Stimulated activated CD8-positive, alpha-beta memory T cell treated with anti-CD3 and anti-CD28 coated beads, Interleukin-15, amount 100 ng/mL, for 24 hours (primary cell): ENCODE results near the gene GBX1.
A peak's percentile ranks its signal among the peaks of the same experiment; 100 is the strongest.

Experiments
- DNase-seq: peaks from one replicate; pipeline ENCODE4 v3.0.0-alpha.2; 2020; ENCODE audit warnings: low read depth

GBX1 gene

GRCh38 chr7:151126491-151127137 lies 40.9 kb downstream of the GBX1 start:
- DNase-seq: no peak

- no peak for DNase-seq
Observed at GRCh38 chr7:151125846-151126481, 41.5 kb downstream of the GBX1 start.

GRCh38 chr7:151125470-151125845 lies 42.0 kb downstream of the GBX1 start:
- DNase-seq: no peak

- no peak for DNase-seq
Observed at GRCh38 chr7:151124899-151125399, 42.5 kb downstream of the GBX1 start.

GRCh38 chr7:151124481-151124880 lies 43.0 kb downstream of the GBX1 start:
- DNase-seq: no peak

- peak; percentile 67 for DNase-seq
Observed at GRCh38 chr7:151123822-151124464, 43.6 kb downstream of the GBX1 start.

- no peak for DNase-seq
Observed at GRCh38 chr7:151123158-151123821, 44.2 kb downstream of the GBX1 start.

- DNase-seq: no peak
Observed at GRCh38 chr7:151122796-151123157, 44.7 kb downstream of the GBX1 start.

GRCh38 chr7:151122276-151122675 lies 45.2 kb downstream of the GBX1 start:
- DNase-seq: no peak

GRCh38 chr7:151121380-151122170 lies 45.9 kb downstream of the GBX1 start:
- DNase-seq: no peak

- DNase-seq: no peak
Observed at GRCh38 chr7:151120896-151121295, 46.6 kb downstream of the GBX1 start.

GRCh38 chr7:151119902-151120301 lies 47.6 kb downstream of the GBX1 start:
- DNase-seq: no peak

GRCh38 chr7:151119055-151119415 lies 48.5 kb downstream of the GBX1 start:
- DNase-seq: no peak

GRCh38 chr7:151118108-151119054 lies 49.1 kb downstream of the GBX1 start:
- DNase-seq: no peak

- DNase-seq: no peak
Observed at GRCh38 chr7:151117565-151117964, 49.9 kb downstream of the GBX1 start.

GRCh38 chr7:151116603-151117440 lies 50.7 kb downstream of the GBX1 start:
- DNase-seq: no peak

- no peak for DNase-seq
Observed at GRCh38 chr7:151115836-151116418, 51.6 kb downstream of the GBX1 start.

GRCh38 chr7:151115121-151115835 lies 52.2 kb downstream of the GBX1 start:
- peak; percentile 13 for DNase-seq
